ENCODE data around the gene DEPP1. TPM values are rescaled to one million over a fixed set of nuclear protein-coding genes. Genes with fewer than 3 reads are reported as not detected.

Gene DEPP1
- total RNA-seq, 2 experiments from 2014 or later: not detected

DNA sequence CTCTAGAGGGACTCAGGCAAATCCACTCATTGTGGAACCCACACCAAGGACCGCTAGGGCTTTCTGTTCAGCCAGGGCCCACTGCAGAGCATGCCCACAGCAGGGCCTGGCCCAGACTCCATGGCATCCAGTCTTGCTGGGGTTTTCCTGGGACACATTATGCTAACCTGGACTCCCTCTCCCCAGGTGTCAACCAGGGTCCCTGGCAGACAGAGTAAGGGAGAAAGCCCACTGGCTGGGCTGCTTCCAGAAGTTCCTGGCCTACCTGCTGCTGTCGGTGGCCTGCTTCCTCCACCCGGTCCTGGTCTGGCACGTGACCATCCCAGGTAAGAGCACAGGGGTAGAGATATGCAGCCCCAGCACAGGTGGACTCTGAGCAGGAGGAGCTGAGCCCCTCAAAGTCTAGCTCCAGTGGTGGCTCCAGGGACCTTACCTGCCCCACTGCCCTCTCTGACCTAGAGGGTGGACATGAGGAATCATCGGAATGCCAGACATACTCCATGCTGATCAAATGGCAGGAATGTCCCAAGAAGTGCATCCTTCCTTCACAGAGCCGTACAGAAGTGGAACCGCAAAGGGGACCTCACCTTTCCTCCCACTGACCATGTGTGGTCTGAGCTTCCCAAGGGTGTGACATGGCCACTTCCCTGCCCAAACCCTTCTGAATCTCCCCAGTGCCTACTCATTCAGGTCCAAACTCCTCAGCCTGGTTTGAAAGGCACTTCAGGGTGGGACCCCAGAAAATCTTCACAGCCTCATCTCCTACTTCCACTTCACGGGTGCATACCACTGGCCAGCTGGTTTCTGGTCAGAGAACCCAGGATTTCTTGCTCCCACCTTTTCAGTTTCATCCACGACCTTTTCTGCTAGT lies 44.9 kb downstream of the DEPP1 start:
- Mint-ChIP-seq H3K36me3 (ENCODE audit: low read depth) (no peaks in the 10 kb centered on the region), H3K4me1 (ENCODE audit: low read depth) (peaks cover 34% of the 10 kb centered on the region), H3K4me3 (no peak overlapping the region), H3K27me3 (ENCODE audit: low read depth) (no peaks in the 10 kb centered on the region), H3K9me3 (ENCODE audit: insufficient read depth) (no peaks in the 10 kb centered on the region), H3K27ac (peak overlapping the region; percentile 41)
- ATAC-seq (no peak), DNase-seq (no peak)
- POLR2A ChIA-PET: interaction anchor here (0.8 to 1.4 kb wide), 4 partner anchors 17 to 67 kb away, joined by 3 to 6 read pairs (median 3); no protein-coding TSS in a partner anchor
- CTCF ChIA-PET: interaction anchor here (0.6 to 2.8 kb wide), 32 partner anchors 8 to 316 kb away, joined by 3 to 53 read pairs (median 6); partner anchors contain the start of genes DEPP1, TMEM72 and ZNF22

- ATAC-seq (peak; percentile 98), DNase-seq (peak; percentile 89)
- Mint-ChIP-seq H3K4me1 (ENCODE audit: low read depth) (peaks cover 34% of the 10 kb centered on the region), H3K27me3 (ENCODE audit: low read depth) (no peaks in the 10 kb centered on the region), H3K36me3 (ENCODE audit: low read depth) (no peaks in the 10 kb centered on the region), H3K27ac (peak overlapping the region; percentile 41), H3K9me3 (ENCODE audit: insufficient read depth) (no peaks in the 10 kb centered on the region), H3K4me3 (no peak overlapping the region)
- ChIA-PET CTCF (interaction anchor here (0.6 to 2.8 kb wide), 31 partner anchors 9 to 317 kb away, joined by 3 to 53 read pairs (median 6); partner anchors contain the start of genes DEPP1, TMEM72 and ZNF22), POLR2A (interaction anchor here (0.8 to 1.4 kb wide), 4 partner anchors 18 to 67 kb away, joined by 3 to 6 read pairs (median 3); no protein-coding TSS in a partner anchor)
Observed at GRCh38 chr10:44932517-44933450, 45.8 kb downstream of the DEPP1 start.

DNA sequence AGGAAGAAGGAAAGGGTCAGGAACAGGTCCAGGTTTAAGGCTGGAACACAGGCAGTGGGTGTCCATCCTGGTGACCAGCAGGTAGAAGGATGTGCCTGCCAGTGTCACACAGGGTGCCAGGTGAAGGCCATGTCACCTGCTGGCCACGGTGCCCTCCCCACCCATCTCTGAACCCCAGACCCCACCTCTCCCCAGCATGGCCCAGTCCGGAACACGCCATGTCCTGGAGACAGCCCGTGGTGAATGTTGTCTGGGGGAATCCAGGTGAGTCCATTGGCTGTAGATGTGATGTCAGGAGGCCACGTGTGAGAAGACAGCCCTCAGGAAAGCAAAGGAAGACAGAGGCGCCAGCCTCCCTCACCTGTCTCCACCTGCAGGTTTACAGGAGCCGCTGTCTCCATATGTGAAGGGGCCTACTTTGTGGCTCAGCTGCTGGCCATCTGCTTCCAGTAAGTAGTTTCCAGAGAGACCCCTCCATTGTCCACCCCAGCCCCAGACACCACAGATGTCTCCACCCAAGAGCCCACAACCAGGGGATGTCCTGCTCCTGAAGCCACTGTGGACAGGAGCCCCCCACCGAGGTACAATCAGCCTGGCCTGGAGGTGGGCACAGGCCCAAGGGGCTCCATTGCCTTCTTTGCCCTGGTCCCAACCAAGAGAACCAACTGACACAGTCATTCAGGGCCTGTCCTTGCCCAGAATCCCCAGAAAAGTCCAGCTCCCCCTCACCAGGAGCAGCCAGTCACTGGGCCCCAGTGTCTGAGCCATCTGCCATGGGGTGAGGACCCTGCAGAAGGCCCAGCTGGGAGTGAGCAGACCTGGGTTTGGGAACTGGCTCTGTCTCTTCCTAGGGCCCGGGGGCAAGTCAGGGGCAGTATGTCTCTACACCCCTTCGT lies 46.7 kb downstream of the DEPP1 start:
- no peak for DNase-seq
- ChIA-PET POLR2A (interaction anchor here (0.7 to 1.4 kb wide), 3 partner anchors 19 to 544 kb away, joined by 3 to 6 read pairs (median 3); no protein-coding TSS in a partner anchor), CTCF (interaction anchor here (1.3 to 2.8 kb wide), 16 partner anchors 10 to 109 kb away, joined by 3 to 53 read pairs (median 14); partner anchors contain the start of genes DEPP1 and ZNF22)
- ATAC-seq: no peak
- Mint-ChIP-seq H3K4me1 (ENCODE audit: low read depth) (peaks cover 29% of the 10 kb centered on the region), H3K9me3 (ENCODE audit: insufficient read depth) (no peaks in the 10 kb centered on the region), H3K36me3 (ENCODE audit: low read depth) (no peaks in the 10 kb centered on the region), H3K27ac (no peak overlapping the region), H3K4me3 (no peak overlapping the region), H3K27me3 (ENCODE audit: low read depth) (no peaks in the 10 kb centered on the region)

GRCh38 chr10:44930904-44931620 lies 47.5 kb downstream of the DEPP1 start:
- H3K36me3 Mint-ChIP-seq (ENCODE audit: low read depth): no peaks in the 10 kb centered on the region
- ChIA-PET CTCF (interaction anchor here (2.3 kb wide), 1 partner anchor 22 kb away, joined by 14 read pairs; no protein-coding TSS in a partner anchor), POLR2A (interaction anchor here (0.7 kb wide), 1 partner anchor 543 kb away, joined by 3 read pairs; no protein-coding TSS in a partner anchor)
- peaks cover 22% of the 10 kb centered on the region for H3K4me1 Mint-ChIP-seq (ENCODE audit: low read depth)
- no peaks in the 10 kb centered on the region for H3K9me3 Mint-ChIP-seq (ENCODE audit: insufficient read depth)
- DNase-seq: no peak
- no peak overlapping the region for H3K4me3 Mint-ChIP-seq
- H3K27ac Mint-ChIP-seq: no peak overlapping the region
- ATAC-seq: no peak
- H3K27me3 Mint-ChIP-seq (ENCODE audit: low read depth): no peaks in the 10 kb centered on the region

DNA sequence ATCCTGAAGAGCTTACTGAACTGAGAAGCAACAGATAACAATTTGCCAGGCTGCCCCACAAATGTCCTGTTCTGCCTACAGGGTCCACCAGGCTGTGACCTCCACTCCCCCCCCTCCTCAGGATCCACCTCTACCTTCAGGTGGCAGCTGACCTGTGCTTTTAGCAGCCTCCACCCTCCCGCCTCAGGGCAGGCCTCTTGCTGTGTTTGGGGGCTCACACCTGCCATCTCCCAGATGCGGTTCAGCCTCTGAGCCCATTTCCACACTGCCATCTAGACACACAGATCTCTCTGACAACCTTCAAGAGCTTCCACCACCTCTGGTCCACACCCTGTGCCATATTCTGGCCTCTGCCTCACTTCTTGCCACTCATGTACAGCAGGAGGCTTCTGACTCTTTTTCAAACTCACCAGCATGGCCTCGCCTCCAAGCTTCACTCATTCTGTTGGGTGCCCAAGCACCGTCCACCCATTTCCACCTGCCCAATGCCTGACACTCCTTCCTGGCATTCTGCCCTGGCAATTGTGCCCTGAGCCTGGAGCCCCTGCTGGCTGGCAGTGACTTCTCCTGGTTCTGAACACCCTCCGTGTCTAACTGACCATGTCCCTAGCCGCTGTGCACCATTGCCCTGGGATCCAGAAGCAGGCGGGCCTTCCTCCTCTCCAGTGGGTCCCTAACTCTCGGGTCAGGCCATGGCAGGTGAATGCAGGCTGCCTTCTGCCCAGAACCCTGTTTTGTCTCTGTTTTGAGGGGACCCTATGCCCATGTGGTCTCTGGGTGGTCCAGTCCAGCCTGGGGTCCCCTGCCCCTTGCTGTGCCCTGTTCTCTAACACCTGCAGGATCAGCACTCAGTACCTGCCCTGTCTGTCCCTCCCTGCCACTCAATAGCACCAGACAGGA lies 49.0 kb downstream of the DEPP1 start:
- Mint-ChIP-seq H3K27me3 (ENCODE audit: low read depth) (no peaks in the 10 kb centered on the region), H3K27ac (no peak overlapping the region), H3K4me1 (ENCODE audit: low read depth) (peaks cover 12% of the 10 kb centered on the region), H3K36me3 (ENCODE audit: low read depth) (no peaks in the 10 kb centered on the region), H3K9me3 (ENCODE audit: insufficient read depth) (no peaks in the 10 kb centered on the region), H3K4me3 (no peak overlapping the region)
- DNase-seq (no peak), ATAC-seq (no peak)
- ChIA-PET CTCF (interaction anchor here (0.9 kb wide), 1 partner anchor 36 kb away, joined by 3 read pairs; no protein-coding TSS in a partner anchor), POLR2A (no interaction called here)

DNA sequence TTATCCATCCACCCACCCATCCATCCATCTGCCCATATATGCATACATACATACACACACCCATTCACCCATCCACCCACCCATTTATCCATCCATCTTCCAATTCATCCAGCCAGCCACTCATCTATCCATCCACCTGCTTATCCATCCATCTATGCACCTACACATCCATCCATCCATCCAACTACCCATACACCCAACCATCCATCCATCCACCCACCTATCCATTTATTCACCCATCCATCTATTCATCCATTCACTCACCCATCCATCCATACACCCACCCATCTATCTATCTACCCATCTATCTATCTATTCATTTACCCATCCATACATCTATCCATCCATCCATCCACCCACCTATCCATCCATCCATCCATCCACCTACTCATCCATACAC lies 50.1 kb downstream of the DEPP1 start:
- H3K36me3 Mint-ChIP-seq (ENCODE audit: low read depth): no peaks in the 10 kb centered on the region
- no peaks in the 10 kb centered on the region for H3K9me3 Mint-ChIP-seq (ENCODE audit: insufficient read depth)
- CTCF ChIA-PET: interaction anchor here (0.9 kb wide), 1 partner anchor 37 kb away, joined by 3 read pairs; no protein-coding TSS in a partner anchor
- H3K27me3 Mint-ChIP-seq (ENCODE audit: low read depth): no peaks in the 10 kb centered on the region
- DNase-seq: no peak
- ATAC-seq: no peak
- H3K4me3 Mint-ChIP-seq: no peak overlapping the region
- POLR2A ChIA-PET: no interaction called here
- H3K4me1 Mint-ChIP-seq (ENCODE audit: low read depth): peaks cover 10% of the 10 kb centered on the region
- H3K27ac Mint-ChIP-seq: no peak overlapping the region

DNA sequence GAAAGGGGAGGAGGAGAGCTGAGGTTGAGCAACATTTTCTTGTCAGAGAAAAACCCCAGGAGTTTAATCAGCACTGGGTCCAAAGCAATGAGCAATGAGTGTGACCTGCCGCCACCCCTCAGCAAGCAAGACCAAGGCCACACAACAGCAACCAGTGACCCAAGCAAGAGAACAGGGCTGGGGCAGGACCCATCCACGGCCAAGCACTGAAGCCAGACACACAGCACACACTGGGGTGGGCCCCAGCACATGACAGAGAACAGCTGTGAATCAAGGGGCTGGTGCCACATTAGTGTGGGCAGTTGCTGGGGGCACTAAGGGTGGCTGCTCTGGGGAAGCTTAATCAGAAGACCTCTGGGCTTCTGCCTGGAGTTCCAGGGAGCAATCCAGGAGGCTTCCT lies 51.3 kb downstream of the DEPP1 start:
- H3K36me3 Mint-ChIP-seq (ENCODE audit: low read depth): no peaks in the 10 kb centered on the region
- DNase-seq: no peak
- ATAC-seq: no peak
- H3K4me1 Mint-ChIP-seq (ENCODE audit: low read depth): no peaks in the 10 kb centered on the region
- POLR2A ChIA-PET: interaction anchor here (1.1 kb wide), 1 partner anchor 52 kb away, joined by 3 read pairs; no protein-coding TSS in a partner anchor
- H3K27me3 Mint-ChIP-seq (ENCODE audit: low read depth): no peaks in the 10 kb centered on the region
- no peak overlapping the region for H3K4me3 Mint-ChIP-seq
- CTCF ChIA-PET: no interaction called here
- no peak overlapping the region for H3K27ac Mint-ChIP-seq
- no peaks in the 10 kb centered on the region for H3K9me3 Mint-ChIP-seq (ENCODE audit: insufficient read depth)

GRCh38 chr10:44926751-44927351 lies 51.8 kb downstream of the DEPP1 start:
- POLR2A ChIA-PET: interaction anchor here (1.1 kb wide), 1 partner anchor 53 kb away, joined by 3 read pairs; no protein-coding TSS in a partner anchor
- no peak for DNase-seq
- ATAC-seq: no peak
- H3K4me3 Mint-ChIP-seq: no peak overlapping the region
- CTCF ChIA-PET: no interaction called here
- no peaks in the 10 kb centered on the region for H3K4me1 Mint-ChIP-seq (ENCODE audit: low read depth)
- no peaks in the 10 kb centered on the region for H3K9me3 Mint-ChIP-seq (ENCODE audit: insufficient read depth)
- H3K27me3 Mint-ChIP-seq (ENCODE audit: low read depth): no peaks in the 10 kb centered on the region
- H3K36me3 Mint-ChIP-seq (ENCODE audit: low read depth): no peaks in the 10 kb centered on the region
- no peak overlapping the region for H3K27ac Mint-ChIP-seq
